PC-9 (cell line): Measurements from ENCODE around the gene ARGLU1. TPM values are rescaled to one million over a fixed set of nuclear protein-coding genes. Genes with fewer than 3 reads are reported as not detected.

Source experiments
- BruUV-seq: library from RNA; stranded (reverse); fragments of 400-500 nt; replicated peaks from 2 replicates; lab custom pipeline; 2021; lab: Mats Ljungman, UMichigan
- CTCF ChIA-PET: fragments of 300-600 bp; sonication (Branson Sonifier 250); formaldehyde crosslinking; loops from one replicate; lab custom pipeline; 2022; ENCODE audit warnings: antibody characterized with exemption; lab: Charles Lee
- POLR2A ChIA-PET: fragments of 300-600 bp; sonication (Branson Sonifier 250); formaldehyde crosslinking; loops from one replicate; lab custom pipeline; 2022; ENCODE audit warnings: antibody characterized with exemption; ENCODE audit not compliant: unreplicated experiment; lab: Charles Lee
- DNase-seq, 2 experiments: peaks; one replicate each; pipeline versions ENCODE4 v3.0.0 to v3.0.0-alpha.2; 2015 to 2022; ENCODE audit warnings: mixed read lengths in 1 of 2
- H2AFZ ChIP-seq: fragments of 200-600 bp; sonication (generic); 2 replicates; pipeline ENCODE4 v1.8.1; 2017; ENCODE audit warnings: antibody characterized with exemption
- H3F3A ChIP-seq: fragments of 200-600 bp; sonication (generic); 2 replicates; pipeline ENCODE4 v1.8.1; 2017; ENCODE audit warnings: antibody characterized with exemption, mild to moderate bottlenecking, low read depth; ENCODE audit not compliant: insufficient read depth
- H3K27ac ChIP-seq: fragments of 200-600 bp; sonication (generic); 2 replicates; pipeline ENCODE4 v1.6.1; 2016; ENCODE audit warnings: mixed run types
- H3K27me3 ChIP-seq: fragments of 200-600 bp; sonication (generic); 2 replicates; pipeline ENCODE4 v1.6.1; 2016; ENCODE audit warnings: low read depth, mixed run types; ENCODE audit not compliant: insufficient read depth
- H3K36me3 ChIP-seq: fragments of 200-600 bp; sonication (generic); 2 replicates; pipeline ENCODE4 v1.6.1; 2016; ENCODE audit warnings: low read depth, mixed run types
- H3K4me1 ChIP-seq: fragments of 200-600 bp; sonication (generic); replicated peaks from 2 replicates; pipeline ENCODE4 v1.6.1; 2016; ENCODE audit warnings: mixed run types; ENCODE audit not compliant: insufficient read depth
- H3K4me2 ChIP-seq: fragments of 200-600 bp; sonication (generic); 2 replicates; pipeline ENCODE4 v1.6.1; 2017; ENCODE audit warnings: mixed run types
- H3K4me3 ChIP-seq: fragments of 200-600 bp; sonication (generic); 2 replicates; pipeline ENCODE4 v1.6.1; 2016; ENCODE audit warnings: mixed run types
- H3K79me2 ChIP-seq: fragments of 200-600 bp; sonication (generic); 2 replicates; pipeline ENCODE4 v1.6.1; 2017; ENCODE audit warnings: low read depth, mixed run types
- H3K9me2 ChIP-seq: fragments of 200-600 bp; sonication (generic); 2 replicates; pipeline ENCODE4 v1.8.1; 2017; ENCODE audit warnings: mild to moderate bottlenecking; ENCODE audit not compliant: insufficient read depth
- H3K9me3 ChIP-seq: fragments of 200-600 bp; sonication (generic); 2 replicates; pipeline ENCODE4 v1.8.1; 2016; ENCODE audit warnings: low read depth; ENCODE audit not compliant: insufficient read depth
- H4K20me1 ChIP-seq: fragments of 200-600 bp; sonication (generic); 2 replicates; pipeline ENCODE4 v1.8.1; 2017; ENCODE audit not compliant: insufficient read depth
- EZH2 ChIP-seq: fragments of 200-600 bp; sonication (generic); IDR thresholded peaks from 2 replicates; pipeline ENCODE4 v1.8.0; 2017; ENCODE audit warnings: antibody characterized with exemption, low read depth
- intact Hi-C: fragments of 100-400 bp; cut with micrococcal nuclease; formaldehyde crosslinking; loops from one replicate; pipeline ENCODE4 v1.10.0; 2022; ENCODE audit not compliant: unreplicated experiment
- total RNA-seq: library from RNA; stranded (reverse); gene quantifications from 2 replicates; pipeline ENCODE4 v1.2.3, GENCODE V29; 2021
- TF ChIP-seq, protein P1 (sequence below): fragments of 200-600 bp; sonication (generic); conservative IDR thresholded peaks from 2 replicates; pipeline ENCODE4 v1.6.1; 2017; ENCODE audit warnings: mixed run types, antibody characterized with exemption, mild to moderate bottlenecking, moderate library complexity

ARGLU1 gene
- total RNA-seq, 1 experiment from 2014 or later, result 89.2 TPM

GRCh38 chr13:106533943-106534638, 33.8 kb downstream of the ARGLU1 start:
- H3K4me3 ChIP-seq, result peak overlapping the region; percentile 72
- H3K4me2 ChIP-seq, result peak overlapping the region; percentile 96
- POLR2A ChIA-PET, result no interaction called here
- peak; percentile 54 to 60 for DNase-seq
- CTCF ChIA-PET, result interaction anchor here (0.8 kb wide), 1 partner anchor 639 kb away, joined by 9 read pairs; no protein-coding TSS in a partner anchor
- BruUV-seq, result no TSS peak
- peak overlapping the region; percentile 76 for H2AFZ ChIP-seq
- H3K9me2 ChIP-seq, result no peaks in the 10 kb centered on the region
- H4K20me1 ChIP-seq, result no peaks in the 10 kb centered on the region; the same call in 1 of the 2 replicates
- H3K27me3 ChIP-seq, result no peaks in the 10 kb centered on the region
- TF ChIP-seq EZH2, result no peak
- TF ChIP-seq, protein P1, sequence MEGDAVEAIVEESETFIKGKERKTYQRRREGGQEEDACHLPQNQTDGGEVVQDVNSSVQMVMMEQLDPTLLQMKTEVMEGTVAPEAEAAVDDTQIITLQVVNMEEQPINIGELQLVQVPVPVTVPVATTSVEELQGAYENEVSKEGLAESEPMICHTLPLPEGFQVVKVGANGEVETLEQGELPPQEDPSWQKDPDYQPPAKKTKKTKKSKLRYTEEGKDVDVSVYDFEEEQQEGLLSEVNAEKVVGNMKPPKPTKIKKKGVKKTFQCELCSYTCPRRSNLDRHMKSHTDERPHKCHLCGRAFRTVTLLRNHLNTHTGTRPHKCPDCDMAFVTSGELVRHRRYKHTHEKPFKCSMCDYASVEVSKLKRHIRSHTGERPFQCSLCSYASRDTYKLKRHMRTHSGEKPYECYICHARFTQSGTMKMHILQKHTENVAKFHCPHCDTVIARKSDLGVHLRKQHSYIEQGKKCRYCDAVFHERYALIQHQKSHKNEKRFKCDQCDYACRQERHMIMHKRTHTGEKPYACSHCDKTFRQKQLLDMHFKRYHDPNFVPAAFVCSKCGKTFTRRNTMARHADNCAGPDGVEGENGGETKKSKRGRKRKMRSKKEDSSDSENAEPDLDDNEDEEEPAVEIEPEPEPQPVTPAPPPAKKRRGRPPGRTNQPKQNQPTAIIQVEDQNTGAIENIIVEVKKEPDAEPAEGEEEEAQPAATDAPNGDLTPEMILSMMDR, result no peak
- H3K79me2 ChIP-seq, result peaks cover 57% of the 10 kb centered on the region
- intact Hi-C loops, result loop anchor here (1.0 to 10.0 kb wide), 10 partner anchors 243 to 1963 kb away; no protein-coding TSS in a partner anchor
- H3K36me3 ChIP-seq, result 0 out of 2 replicates have a peak, but pooled peaks cover 6% of the 10 kb centered on the region
- H3F3A ChIP-seq, result peaks cover 29% of the 10 kb centered on the region
- no peaks in the 10 kb centered on the region for H3K9me3 ChIP-seq
- H3K4me1 ChIP-seq, result peaks cover 32% of the 10 kb centered on the region
- H3K27ac ChIP-seq, result peak overlapping the region; percentile 83

- no peaks in the 10 kb centered on the region for H3K27me3 ChIP-seq
- POLR2A ChIA-PET, result interaction anchor here (0.5 kb wide), 1 partner anchor 26 kb away, joined by 3 read pairs; no protein-coding TSS in a partner anchor
- H3F3A ChIP-seq, result peaks cover 29% of the 10 kb centered on the region
- intact Hi-C loops, result loop anchor here (1.0 to 10.0 kb wide), 10 partner anchors 243 to 1962 kb away; no protein-coding TSS in a partner anchor
- peak overlapping the region; percentile 72 for H3K4me3 ChIP-seq
- H3K79me2 ChIP-seq, result peaks cover 64% of the 10 kb centered on the region
- peak overlapping the region; percentile 96 for H3K4me2 ChIP-seq
- H3K27ac ChIP-seq, result peak overlapping the region; percentile 83
- H3K4me1 ChIP-seq, result peaks cover 34% of the 10 kb centered on the region
- H4K20me1 ChIP-seq, result no peaks in the 10 kb centered on the region; the same call in 1 of the 2 replicates
- TF ChIP-seq, protein P1, result peak; percentile 66; the same call in 1 of the 2 replicates
- no peak for TF ChIP-seq EZH2
- CTCF ChIA-PET, result interaction anchor here (0.7 kb wide), 1 partner anchor 536 kb away, joined by 11 read pairs; no protein-coding TSS in a partner anchor
- TSS peak; percentile 19 for BruUV-seq
- peaks cover 10% of the 10 kb centered on the region; the same call in 1 of the 2 replicates for H3K36me3 ChIP-seq
- H3K9me2 ChIP-seq, result no peaks in the 10 kb centered on the region
- DNase-seq, result peak; percentile 75 to 91
- H3K9me3 ChIP-seq, result no peaks in the 10 kb centered on the region
- H2AFZ ChIP-seq, result peak overlapping the region; percentile 76
Measured at GRCh38 chr13:106533101-106533942, 34.6 kb downstream of the ARGLU1 start.
